GM12874 (cell line): ENCODE measurements around the gene PPIL1.

ENCODE experiments used
- CTCF ChIP-seq: IDR thresholded peaks from 2 replicates; pipeline ENCODE4 v1.5.1; 2011; ENCODE audit warnings: low read depth, mild to moderate bottlenecking, control low read depth, low read length, moderate library complexity; ENCODE audit not compliant: insufficient read depth

Gene PPIL1

DNA sequence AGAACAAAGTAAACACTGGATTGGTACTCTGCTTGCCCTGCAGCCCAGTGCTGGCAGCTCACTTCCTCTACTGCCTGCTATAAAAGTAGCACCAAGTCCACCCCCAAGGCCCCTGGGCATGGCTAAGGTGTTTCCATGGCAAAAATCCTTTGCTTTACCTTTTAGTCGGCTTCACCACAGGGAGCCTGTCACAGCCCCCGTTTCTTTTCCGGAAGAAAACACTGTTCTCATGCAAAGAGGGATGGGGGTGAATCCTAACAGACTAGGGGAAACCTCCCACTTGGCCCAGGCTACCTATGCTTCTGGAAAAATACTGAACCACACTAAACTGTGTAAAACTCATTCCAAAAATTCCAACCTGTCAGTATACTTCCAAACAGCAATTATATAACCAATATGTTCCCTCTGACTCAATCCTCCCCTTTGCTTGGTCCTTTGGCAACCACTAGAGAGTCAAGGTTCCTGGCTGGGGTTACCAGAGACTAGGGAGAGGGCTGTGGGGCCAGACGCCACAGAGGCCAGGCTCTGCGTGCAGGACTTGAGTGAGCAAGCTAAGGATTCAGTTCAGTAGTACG lies 16.1 kb downstream of the PPIL1 start:
- no peak for TF ChIP-seq CTCF

DNA sequence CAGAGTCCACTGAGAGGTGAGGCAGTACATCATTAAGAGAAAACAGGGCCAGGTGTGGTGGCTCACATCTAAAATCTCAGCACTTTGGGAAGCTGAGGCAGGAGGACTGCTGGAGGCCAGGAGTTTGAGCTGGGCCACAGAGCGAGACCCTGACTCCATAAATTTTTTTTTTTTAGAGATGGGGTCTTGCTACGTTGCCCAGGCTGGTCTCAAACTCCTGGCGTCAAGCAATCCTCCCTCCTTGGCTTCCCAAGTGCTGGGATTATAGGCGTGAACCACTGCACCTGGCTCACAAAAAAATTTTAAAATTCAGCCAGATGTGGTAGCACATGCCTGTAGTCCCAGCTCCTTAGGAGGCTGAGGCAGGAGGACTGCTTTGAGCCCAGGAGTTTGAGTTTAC lies 17.3 kb downstream of the PPIL1 start:
- no peak for TF ChIP-seq CTCF

- TF ChIP-seq CTCF: no peak
Measured at GRCh38 chr6:36856277-36856676, 18.3 kb downstream of the PPIL1 start.

DNA sequence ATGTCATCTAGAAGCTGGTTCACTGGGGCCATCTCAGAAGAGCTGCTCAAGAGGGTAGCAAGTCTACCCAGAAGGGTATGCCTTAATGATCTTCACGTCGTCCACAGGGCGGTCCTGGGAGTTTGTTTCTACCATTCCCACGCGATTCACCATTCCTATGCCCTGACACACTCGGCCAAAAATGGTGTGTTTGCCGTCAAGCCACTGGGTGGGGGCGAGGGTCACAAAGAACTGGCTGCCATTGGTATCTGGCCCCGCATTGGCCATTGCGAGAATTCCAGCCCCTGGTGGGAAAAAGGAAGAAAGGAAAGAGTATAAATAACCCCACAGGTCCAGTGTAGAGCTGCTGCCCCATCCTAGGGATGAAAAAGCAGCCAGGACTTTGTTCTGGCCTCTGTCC lies 18.9 kb downstream of the PPIL1 start:
- no peak for TF ChIP-seq CTCF

- TF ChIP-seq CTCF: no peak
Measured at GRCh38 chr6:36853325-36853724, 21.3 kb downstream of the PPIL1 start.

GRCh38 chr6:36852481-36853147 lies 22.0 kb downstream of the PPIL1 start:
- no peak for TF ChIP-seq CTCF

- TF ChIP-seq CTCF: no peak
Measured at GRCh38 chr6:36851626-36852025, 23.0 kb downstream of the PPIL1 start.
